OCI-LY1 (cell line): Measurements from ENCODE around the gene GATA3.

Source experiments
- H2AFZ ChIP-seq: fragments of 200-600 bp; sonication (generic), shearing (Covaris generic); 2 replicates; pipeline ENCODE4 v1.6.0; 2014; ENCODE audit warnings: antibody characterized with exemption, mild to moderate bottlenecking, low read length
- H3F3A ChIP-seq: fragments of 200-600 bp; sonication (generic), shearing (Covaris generic); 2 replicates; pipeline ENCODE4 v1.6.0; 2014; ENCODE audit warnings: mild to moderate bottlenecking, antibody characterized with exemption, low read length, moderate library complexity; ENCODE audit not compliant: insufficient read depth
- H3K27ac ChIP-seq: fragments of 200-600 bp; sonication (generic); 2 replicates; pipeline ENCODE4 v1.5.1; 2014; ENCODE audit warnings: low read length, mixed run types, mild to moderate bottlenecking, low read depth; ENCODE audit not compliant: poor library complexity, severe bottlenecking
- H3K27me3 ChIP-seq: fragments of 200-600 bp; sonication (generic); 2 replicates; pipeline ENCODE4 v1.6.0; 2014; ENCODE audit warnings: antibody characterized with exemption, mild to moderate bottlenecking, low read length, moderate library complexity; ENCODE audit not compliant: insufficient read depth
- H3K36me3 ChIP-seq: fragments of 200-600 bp; sonication (generic); 2 replicates; pipeline ENCODE4 v1.6.1; 2014; ENCODE audit warnings: mild to moderate bottlenecking, antibody characterized with exemption, low read length, moderate library complexity, mixed read lengths; ENCODE audit not compliant: insufficient read depth
- H3K4me1 ChIP-seq: fragments of 200-600 bp; sonication (generic); 2 replicates; pipeline ENCODE4 v1.5.1; 2014; ENCODE audit warnings: mild to moderate bottlenecking, low read length, moderate library complexity; ENCODE audit not compliant: insufficient read depth, severe bottlenecking
- H3K4me2 ChIP-seq: fragments of 200-600 bp; sonication (generic), shearing (Covaris generic); 2 replicates; pipeline ENCODE4 v1.6.1; 2014; ENCODE audit warnings: low read length
- H3K4me3 ChIP-seq: fragments of 200-600 bp; sonication (generic); 2 replicates; pipeline ENCODE4 v1.5.1; 2014; ENCODE audit warnings: low read length, low read depth, mild to moderate bottlenecking, mixed read lengths; ENCODE audit not compliant: poor library complexity, severe bottlenecking
- H3K79me2 ChIP-seq: fragments of 200-600 bp; shearing (Covaris generic); 2 replicates; pipeline ENCODE4 v1.6.1; 2016; ENCODE audit warnings: mixed run types, low read length, mixed read lengths; ENCODE audit not compliant: insufficient read depth
- H3K9ac ChIP-seq: fragments of 200-600 bp; sonication (generic), shearing (Covaris generic); 2 replicates; pipeline ENCODE4 v1.6.1; 2014; ENCODE audit warnings: mild to moderate bottlenecking, low read length, mixed read lengths
- H3K9me2 ChIP-seq: fragments of 200-600 bp; sonication (generic), shearing (Covaris generic); 2 replicates; pipeline ENCODE4 v1.6.1; 2014; ENCODE audit warnings: low read depth, mild to moderate bottlenecking, low read length, mixed read lengths
- H3K9me3 ChIP-seq: fragments of 200-600 bp; shearing (Covaris generic); 2 replicates; pipeline ENCODE4 v1.6.1; 2014; ENCODE audit warnings: low read length, mixed read lengths
- H4K20me1 ChIP-seq: fragments of 200-600 bp; sonication (generic), shearing (Covaris generic); 2 replicates; pipeline ENCODE4 v1.6.0; 2016; ENCODE audit warnings: mild to moderate bottlenecking, low read length; ENCODE audit not compliant: insufficient read depth
- EZH2 ChIP-seq: fragments of 200-600 bp; sonication (generic), shearing (Covaris generic); IDR thresholded peaks from 2 replicates; pipeline ENCODE4 v1.8.0; 2017; ENCODE audit warnings: borderline replicate concordance, mixed run types, mild to moderate bottlenecking, antibody characterized with exemption, low read length, moderate library complexity, mixed read lengths
- TF ChIP-seq, protein P1 (sequence below): fragments of 200-600 bp; sonication (generic), shearing (Covaris generic); IDR thresholded peaks from 2 replicates; pipeline ENCODE4 v1.5.1; 2017; ENCODE audit warnings: mild to moderate bottlenecking, antibody characterized with exemption, low read length, moderate library complexity, mixed read lengths

The GATA3 gene

GRCh38 chr10:8069108-8069507 lies 14.6 kb downstream of the GATA3 start:
- Histone ChIP-seq H2AFZ (no peak overlapping the region), H3K27me3 (no peaks in the 10 kb centered on the region), H3K4me1 (no peaks in the 10 kb centered on the region), H3K9ac (no peak overlapping the region), H3K27ac (no peak overlapping the region), H3K9me3 (no peaks in the 10 kb centered on the region), H3K4me2 (no peak overlapping the region), H3K4me3 (no peak overlapping the region), H3K9me2 (no peaks in the 10 kb centered on the region), H4K20me1 (no peaks in the 10 kb centered on the region), H3F3A (no peaks in the 10 kb centered on the region), H3K79me2 (no peaks in the 10 kb centered on the region), H3K36me3 (no peaks in the 10 kb centered on the region)
- TF ChIP-seq, protein P1, sequence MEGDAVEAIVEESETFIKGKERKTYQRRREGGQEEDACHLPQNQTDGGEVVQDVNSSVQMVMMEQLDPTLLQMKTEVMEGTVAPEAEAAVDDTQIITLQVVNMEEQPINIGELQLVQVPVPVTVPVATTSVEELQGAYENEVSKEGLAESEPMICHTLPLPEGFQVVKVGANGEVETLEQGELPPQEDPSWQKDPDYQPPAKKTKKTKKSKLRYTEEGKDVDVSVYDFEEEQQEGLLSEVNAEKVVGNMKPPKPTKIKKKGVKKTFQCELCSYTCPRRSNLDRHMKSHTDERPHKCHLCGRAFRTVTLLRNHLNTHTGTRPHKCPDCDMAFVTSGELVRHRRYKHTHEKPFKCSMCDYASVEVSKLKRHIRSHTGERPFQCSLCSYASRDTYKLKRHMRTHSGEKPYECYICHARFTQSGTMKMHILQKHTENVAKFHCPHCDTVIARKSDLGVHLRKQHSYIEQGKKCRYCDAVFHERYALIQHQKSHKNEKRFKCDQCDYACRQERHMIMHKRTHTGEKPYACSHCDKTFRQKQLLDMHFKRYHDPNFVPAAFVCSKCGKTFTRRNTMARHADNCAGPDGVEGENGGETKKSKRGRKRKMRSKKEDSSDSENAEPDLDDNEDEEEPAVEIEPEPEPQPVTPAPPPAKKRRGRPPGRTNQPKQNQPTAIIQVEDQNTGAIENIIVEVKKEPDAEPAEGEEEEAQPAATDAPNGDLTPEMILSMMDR = no peak

- Histone ChIP-seq H3K4me3 (no peak overlapping the region), H3K27me3 (no peaks in the 10 kb centered on the region), H3K4me1 (no peaks in the 10 kb centered on the region), H3K9me2 (no peaks in the 10 kb centered on the region), H3K27ac (no peak overlapping the region), H2AFZ (no peak overlapping the region), H4K20me1 (no peaks in the 10 kb centered on the region), H3K4me2 (no peak overlapping the region), H3K9ac (no peak overlapping the region), H3K36me3 (no peaks in the 10 kb centered on the region), H3F3A (no peaks in the 10 kb centered on the region), H3K9me3 (no peaks in the 10 kb centered on the region), H3K79me2 (no peaks in the 10 kb centered on the region)
- TF ChIP-seq, protein P1 = no peak
- no peak for TF ChIP-seq EZH2
These were observed 15.1 kb downstream of the GATA3 start for GRCh38 chr10:8069627-8070026.

- Histone ChIP-seq H3K9ac (no peak overlapping the region), H3K4me1 (no peaks in the 10 kb centered on the region), H2AFZ (no peak overlapping the region), H3K4me2 (no peak overlapping the region), H3K4me3 (no peak overlapping the region), H3K36me3 (no peaks in the 10 kb centered on the region), H3K79me2 (no peaks in the 10 kb centered on the region), H3K9me2 (no peaks in the 10 kb centered on the region), H3K27me3 (no peaks in the 10 kb centered on the region), H3K9me3 (no peaks in the 10 kb centered on the region), H4K20me1 (no peaks in the 10 kb centered on the region), H3F3A (no peaks in the 10 kb centered on the region), H3K27ac (no peak overlapping the region)
- TF ChIP-seq EZH2 = no peak
- TF ChIP-seq, protein P1 = no peak
These were observed 16.0 kb downstream of the GATA3 start for GRCh38 chr10:8070440-8070839.
